Kidney (tissue), 14 donors: ENCODE data around the gene KCNK5. TPM values are rescaled to one million over a fixed set of nuclear protein-coding genes. Genes with fewer than 3 reads are reported as not detected.

Experiments
- DNase-seq, 5 donors: peaks; one replicate each; pipeline ENCODE4 v3.0.0-alpha.2; 2013 to 2020
- FAIRE-seq: peaks from 2 replicates; lab custom pipeline; 2012; peaks lifted over from hg19 to GRCh38; lab: Jason Lieb, UNC
- H3K27ac ChIP-seq, 2 donors: one replicate each; pipeline ENCODE4 v1.7.0; 2013; ENCODE audit warnings: low read depth in 2 of 2, low read length in 2 of 2, inconsistent platforms in 1 of 2
- H3K27me3 ChIP-seq: one replicate; pipeline ENCODE4 v1.7.1; 2013; ENCODE audit warnings: low read length, inconsistent platforms; ENCODE audit not compliant: control insufficient read depth, insufficient read depth
- H3K36me3 ChIP-seq, 3 donors: one replicate each; pipeline versions ENCODE4 v1.7.0 to v1.7.1; 2013; ENCODE audit warnings: low read length in 3 of 3, control low read depth in 1 of 3, inconsistent platforms in 1 of 3; ENCODE audit not compliant: insufficient read depth in 3 of 3, control insufficient read depth in 2 of 3
- H3K4me1 ChIP-seq, 3 donors: one replicate each; pipeline versions ENCODE4 v1.7.0 to v1.7.1; 2013; ENCODE audit warnings: low read length in 3 of 3, inconsistent platforms in 1 of 3, low read depth in 1 of 3; ENCODE audit not compliant: control insufficient read depth in 2 of 3, insufficient read depth in 2 of 3
- H3K4me3 ChIP-seq, 3 donors: one replicate each; pipeline versions ENCODE4 v1.7.0 to v1.8.1; 2013; ENCODE audit warnings: low read length in 3 of 3, control low read depth in 1 of 3, inconsistent platforms in 1 of 3
- H3K9ac ChIP-seq, 3 donors: one replicate each; pipeline versions ENCODE4 v1.7.0 to v1.7.1; 2013; ENCODE audit warnings: low read length in 3 of 3, control low read depth in 1 of 3, inconsistent platforms in 1 of 3
- H3K9me3 ChIP-seq, 3 donors: one replicate each; pipeline versions ENCODE4 v1.7.0 to v1.7.1; 2013; ENCODE audit warnings: low read length in 3 of 3, control low read depth in 1 of 3, inconsistent platforms in 1 of 3; ENCODE audit not compliant: control insufficient read depth in 2 of 3, insufficient read depth in 1 of 3
- intact Hi-C: fragments of 100-400 bp; cut with DNase I; formaldehyde crosslinking; loops from one replicate; pipeline ENCODE4 v1.11.1; 2022
- polyA plus RNA-seq: library from polyadenylated mRNA; stranded (reverse); fragments of 350-450 nt; fragmentation: Illumina TruSeq; extraction: RNeasy Lipid Tissue Mini Kit (QIAGEN cat#74804); gene quantifications from one replicate; pipeline ENCODE4 v1.2.3, GENCODE V29; 2014; ENCODE audit warnings: low read depth, low replicate concordance; ENCODE audit not compliant: insufficient read depth
- total RNA-seq: library from RNA; stranded (reverse); fragmentation: NEBNext Ultra II Directional; extraction: Animal tissue kit (Norgen Biotek cat#: 25700); gene quantifications from one replicate; pipeline ENCODE4 v1.2.1, GENCODE V29; 2021
- TF ChIP-seq, protein P1 (sequence below): IDR thresholded peaks from 3 replicates; pipeline ENCODE4 v1.5.1; 2012; ENCODE audit warnings: mild to moderate bottlenecking, moderate library complexity, borderline replicate concordance; ENCODE audit not compliant: insufficient read depth; ENCODE audit errors: extremely low read depth
- donor health status: control.
- donor health status: control.
- donor health status: control.
- donor health status: control.
- donor health status: control.
- donor health status: DM: yes; HTN: yes; CAD: no.
- donor health status: Normal renal cell carcinoma (clear cell type).

Gene KCNK5
- total and polyA plus RNA-seq, 2 donors from 2014 or later = 48.4 to 77.0 TPM

- FAIRE-seq (no peak), DNase-seq (no peak)
- no peaks in the 10 kb centered on the region for H3K4me1 ChIP-seq
- intact Hi-C loops = no loop called here
- H3K27ac ChIP-seq = no peak overlapping the region
- no peaks in the 10 kb centered on the region for H3K9me3 ChIP-seq
- no peaks in the 10 kb centered on the region for H3K27me3 ChIP-seq
- H3K9ac ChIP-seq = no peak overlapping the region
- TF ChIP-seq, protein P1, sequence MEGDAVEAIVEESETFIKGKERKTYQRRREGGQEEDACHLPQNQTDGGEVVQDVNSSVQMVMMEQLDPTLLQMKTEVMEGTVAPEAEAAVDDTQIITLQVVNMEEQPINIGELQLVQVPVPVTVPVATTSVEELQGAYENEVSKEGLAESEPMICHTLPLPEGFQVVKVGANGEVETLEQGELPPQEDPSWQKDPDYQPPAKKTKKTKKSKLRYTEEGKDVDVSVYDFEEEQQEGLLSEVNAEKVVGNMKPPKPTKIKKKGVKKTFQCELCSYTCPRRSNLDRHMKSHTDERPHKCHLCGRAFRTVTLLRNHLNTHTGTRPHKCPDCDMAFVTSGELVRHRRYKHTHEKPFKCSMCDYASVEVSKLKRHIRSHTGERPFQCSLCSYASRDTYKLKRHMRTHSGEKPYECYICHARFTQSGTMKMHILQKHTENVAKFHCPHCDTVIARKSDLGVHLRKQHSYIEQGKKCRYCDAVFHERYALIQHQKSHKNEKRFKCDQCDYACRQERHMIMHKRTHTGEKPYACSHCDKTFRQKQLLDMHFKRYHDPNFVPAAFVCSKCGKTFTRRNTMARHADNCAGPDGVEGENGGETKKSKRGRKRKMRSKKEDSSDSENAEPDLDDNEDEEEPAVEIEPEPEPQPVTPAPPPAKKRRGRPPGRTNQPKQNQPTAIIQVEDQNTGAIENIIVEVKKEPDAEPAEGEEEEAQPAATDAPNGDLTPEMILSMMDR = no peak
- H3K36me3 ChIP-seq = no peaks in the 10 kb centered on the region
- no peak overlapping the region for H3K4me3 ChIP-seq
Measured at GRCh38 chr6:39157511-39157910, 71.8 kb downstream of the KCNK5 start.

- H3K27me3 ChIP-seq = peaks cover 2% of the 10 kb centered on the region
- no peaks in the 10 kb centered on the region for H3K9me3 ChIP-seq
- no peak for DNase-seq
- no peak overlapping the region for H3K4me3 ChIP-seq
- H3K9ac ChIP-seq = no peak overlapping the region
- intact Hi-C loops = no loop called here
- H3K4me1 ChIP-seq = no peaks in the 10 kb centered on the region
- no peak for FAIRE-seq
- no peak overlapping the region for H3K27ac ChIP-seq
- TF ChIP-seq, protein P1 = no peak
- H3K36me3 ChIP-seq = no peaks in the 10 kb centered on the region
Measured at GRCh38 chr6:39156801-39157200, 72.5 kb downstream of the KCNK5 start.

- H3K4me1 ChIP-seq = no peaks in the 10 kb centered on the region
- H3K9ac ChIP-seq = no peak overlapping the region
- H3K36me3 ChIP-seq = no peaks in the 10 kb centered on the region
- DNase-seq = no peak
- H3K9me3 ChIP-seq = no peaks in the 10 kb centered on the region
- peaks cover 2% of the 10 kb centered on the region for H3K27me3 ChIP-seq
- TF ChIP-seq, protein P1 = no peak
- FAIRE-seq = no peak
- intact Hi-C loops = no loop called here
- no peak overlapping the region for H3K27ac ChIP-seq
- H3K4me3 ChIP-seq = no peak overlapping the region
Measured at GRCh38 chr6:39154705-39155104, 74.6 kb downstream of the KCNK5 start.

GRCh38 chr6:39153766-39154397 lies 75.4 kb downstream of the KCNK5 start:
- intact Hi-C loops = no loop called here
- no peak for FAIRE-seq

More at GRCh38 chr6:39153766-39154397, 75.4 kb downstream of the KCNK5 start:
- no peaks in the 10 kb centered on the region for H3K36me3 ChIP-seq
- peaks cover 2% of the 10 kb centered on the region for H3K27me3 ChIP-seq
- no peaks in the 10 kb centered on the region for H3K4me1 ChIP-seq
- no peak overlapping the region for H3K4me3 ChIP-seq
- H3K9ac ChIP-seq = no peak overlapping the region
- TF ChIP-seq, protein P1 = no peak
- no peak for DNase-seq
- no peaks in the 10 kb centered on the region for H3K9me3 ChIP-seq
- no peak overlapping the region for H3K27ac ChIP-seq
